WI38 (cell line): ENCODE measurements around the gene TRIM66.

Experiments used
- H3K4me3 ChIP-seq: 2 replicates; pipeline ENCODE4 v1.5.1; 2011; ENCODE audit warnings: low read depth, mild to moderate bottlenecking, control low read depth, low read length
- CTCF ChIP-seq: IDR thresholded peaks from 2 replicates; pipeline ENCODE4 v1.5.1; 2012; ENCODE audit warnings: low read depth, mild to moderate bottlenecking, control low read depth, low read length

TRIM66 gene

GRCh38 chr11:8690374-8691342, 8.2 kb upstream of the TRIM66 start:
- no peak for TF ChIP-seq CTCF
- H3K4me3 ChIP-seq = no peak overlapping the region

GRCh38 chr11:8689726-8690255, 7.3 kb upstream of the TRIM66 start:
- TF ChIP-seq CTCF = no peak
- H3K4me3 ChIP-seq = peak overlapping the region; percentile 57

GRCh38 chr11:8688414-8689362, 6.2 kb upstream of the TRIM66 start:
- no peak for TF ChIP-seq CTCF
- H3K4me3 ChIP-seq = peak overlapping the region; percentile 57

- TF ChIP-seq CTCF = no peak
- H3K4me3 ChIP-seq = no peak overlapping the region
Observed at GRCh38 chr11:8686325-8686724, 3.9 kb upstream of the TRIM66 start.

GRCh38 chr11:8685820-8686219, 3.4 kb upstream of the TRIM66 start:
- no peak overlapping the region for H3K4me3 ChIP-seq
- TF ChIP-seq CTCF = no peak

GRCh38 chr11:8685306-8685705, 2.8 kb upstream of the TRIM66 start:
- no peak for TF ChIP-seq CTCF
- H3K4me3 ChIP-seq = no peak overlapping the region
